Measurements from ENCODE around the gene SLC38A1. TPM values are rescaled to one million over a fixed set of nuclear protein-coding genes. Genes with fewer than 3 reads are reported as not detected.
A peak's percentile ranks its signal among the peaks of the same experiment; 100 is the strongest.
"Not testable (repeated sequence)": the region's sequence is repeated elsewhere in the genome, so short reads cannot be mapped to it uniquely, and the experiment has no call there.

The SLC38A1 gene
- total RNA-seq, 6 donors from 2014 or later, result 12.7 to 75.7 (median 49.9) TPM

GRCh38 chr12:46197883-46198282 lies 71.0 kb downstream of the SLC38A1 start:
- WGBS, 2 donors, result 74 to 75% methylated on average over 5 of the region's 5 CpGs
- peaks cover 7 to 38% (median 17%) of the 10 kb centered on the region in 4 donors for H3K36me3 ChIP-seq
- no peak overlapping the region for H3K27ac ChIP-seq
- ATAC-seq (ENCODE audit: low FRiP score in 2 of 2) (no peak), DNase-seq (no peak)
- TF ChIP-seq EP300 (IDR thresholded peaks at IDR 0.05) (no peak), POLR2AphosphoS5 (IDR thresholded peaks at IDR 0.05) (no peak), POLR2A (IDR thresholded peaks at IDR 0.05) (no peak), CTCF (IDR thresholded peaks at IDR 0.05) (no peak)
- H3K4me1 ChIP-seq, result no peaks in the 10 kb centered on the region
- no peaks in the 10 kb centered on the region for H3K9me3 ChIP-seq
- H3K4me3 ChIP-seq, result no peak overlapping the region
- no peaks in the 10 kb centered on the region for H3K27me3 ChIP-seq

GRCh38 chr12:46190533-46190932 lies 78.3 kb downstream of the SLC38A1 start:
- H3K27ac ChIP-seq; ATAC-seq (ENCODE audit: low FRiP score in 2 of 2); H3K27me3 ChIP-seq; H3K4me1 ChIP-seq; H3K9me3 ChIP-seq; H3K4me3 ChIP-seq; DNase-seq: not testable (repeated sequence)
- peaks cover 0 to 12% (median 5%) of the 10 kb centered on the region in 4 donors for H3K36me3 ChIP-seq
- 76 to 94% methylated on average over 2 of the region's 2 CpGs for WGBS, 2 donors

GRCh38 chr12:46188170-46188569 lies 80.7 kb downstream of the SLC38A1 start:
- Histone ChIP-seq H3K4me3 (no peak overlapping the region), H3K27me3 (no peaks in the 10 kb centered on the region), H3K9me3 (no peaks in the 10 kb centered on the region), H3K27ac (no peak overlapping the region), H3K4me1 (peaks cover 0 to 8% (median 2%) of the 10 kb centered on the region in 4 donors), H3K36me3 (no peaks in the 10 kb centered on the region)
- WGBS, 2 donors, result 96 to 97% methylated on average over 2 of the region's 2 CpGs
- DNase-seq (no peak), ATAC-seq (ENCODE audit: low FRiP score in 2 of 2) (no peak)
- no peak for TF ChIP-seq CTCF (IDR thresholded peaks at IDR 0.05)
- no peak for TF ChIP-seq EP300 (IDR thresholded peaks at IDR 0.05)
- no peak for TF ChIP-seq POLR2A (IDR thresholded peaks at IDR 0.05)
- no peak for TF ChIP-seq POLR2AphosphoS5 (IDR thresholded peaks at IDR 0.05)

- Histone ChIP-seq H3K36me3 (no peaks in the 10 kb centered on the region), H3K27ac (no peak overlapping the region), H3K4me1 (peaks cover 0 to 8% (median 2%) of the 10 kb centered on the region in 4 donors), H3K4me3 (no peak overlapping the region), H3K9me3 (no peaks in the 10 kb centered on the region), H3K27me3 (no peaks in the 10 kb centered on the region)
- TF ChIP-seq POLR2A (IDR thresholded peaks at IDR 0.05) (no peak), POLR2AphosphoS5 (IDR thresholded peaks at IDR 0.05) (no peak), EP300 (IDR thresholded peaks at IDR 0.05) (no peak), CTCF (IDR thresholded peaks at IDR 0.05) (no peak)
- WGBS, 2 donors, result 52 to 53% methylated on average over 3 of the region's 3 CpGs
- peak in 1 of 2 donors; percentile 52 for DNase-seq
- ATAC-seq (ENCODE audit: low FRiP score in 2 of 2), result peak in 1 of 2 donors; percentile 35
Measured at GRCh38 chr12:46187023-46187422, 81.8 kb downstream of the SLC38A1 start.

GRCh38 chr12:46186088-46186487 lies 82.8 kb downstream of the SLC38A1 start:
- no peaks in the 10 kb centered on the region for H3K27me3 ChIP-seq
- 76 to 83% methylated on average over 3 of the region's 3 CpGs for WGBS, 2 donors
- DNase-seq, result no peak

More at GRCh38 chr12:46186088-46186487, 82.8 kb downstream of the SLC38A1 start:
- Histone ChIP-seq H3K36me3 (no peaks in the 10 kb centered on the region), H3K27ac (no peak overlapping the region), H3K4me1 (peaks cover 0 to 8% (median 2%) of the 10 kb centered on the region in 4 donors), H3K4me3 (no peak overlapping the region), H3K9me3 (no peaks in the 10 kb centered on the region)
- no peak for ATAC-seq (ENCODE audit: low FRiP score in 2 of 2)
- TF ChIP-seq CTCF (IDR thresholded peaks at IDR 0.05) (no peak), POLR2A (IDR thresholded peaks at IDR 0.05) (no peak), EP300 (IDR thresholded peaks at IDR 0.05) (no peak), POLR2AphosphoS5 (IDR thresholded peaks at IDR 0.05) (no peak)

Data from upper lobe of left lung (tissue), 6 donors.